ENCODE measurements around the gene FAM131B. TPM values are rescaled to one million over a fixed set of nuclear protein-coding genes. Genes with fewer than 3 reads are reported as not detected.

The FAM131B gene
- total RNA-seq, 1 experiment from 2014 or later: 0.19 TPM

DNA sequence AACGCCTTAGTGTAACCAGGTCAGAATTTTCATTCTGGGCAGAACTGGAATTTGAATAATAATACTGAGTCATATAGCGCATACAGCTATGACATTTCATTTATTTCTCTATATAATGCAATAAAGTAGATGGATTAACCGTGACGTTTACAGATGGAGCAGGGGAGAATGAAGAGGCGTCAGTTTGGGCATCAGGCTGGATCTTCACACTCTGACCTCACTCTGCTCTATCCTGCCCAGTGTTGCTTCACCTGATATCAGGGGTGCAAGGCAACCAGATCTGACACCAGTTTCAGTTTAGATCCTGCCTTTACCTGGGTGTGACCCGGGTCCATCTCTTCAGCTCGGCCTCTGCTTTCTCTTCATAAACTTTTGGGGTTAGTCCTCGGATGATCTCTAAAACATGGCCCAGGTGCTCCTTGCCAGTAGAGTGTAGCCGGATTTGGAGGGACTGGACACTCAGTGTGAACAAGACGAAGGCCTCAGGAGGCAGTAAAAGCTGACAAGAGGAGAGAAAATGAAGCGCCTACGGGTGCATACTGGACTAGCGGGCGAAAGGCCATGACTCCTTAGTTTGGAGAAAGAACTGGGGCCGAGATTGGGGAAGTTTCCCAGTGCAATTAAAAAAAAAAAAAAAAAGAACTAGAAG lies 17.2 kb upstream of the FAM131B start:
- Mint-ChIP-seq H3K9me3 (ENCODE audit: unreplicated experiment) (no peaks in the 10 kb centered on the region), H3K4me1 (ENCODE audit: insufficient read depth, unreplicated experiment) (peaks cover 37% of the 10 kb centered on the region), H3K27ac (ENCODE audit: low read depth, unreplicated experiment) (peak overlapping the region; percentile 88), H3K36me3 (ENCODE audit: insufficient read depth, unreplicated experiment) (peaks cover 22% of the 10 kb centered on the region), H3K27me3 (ENCODE audit: insufficient read depth, unreplicated experiment) (no peaks in the 10 kb centered on the region), H3K4me3 (ENCODE audit: unreplicated experiment) (peak overlapping the region; percentile 77)
- no peak for DNase-seq (ENCODE audit: unreplicated experiment)
- intact Hi-C loops (cut with micrococcal nuclease): loop anchor here (1.0 to 5.0 kb wide), 5 partner anchors 37 to 523 kb away; partner anchors contain the start of genes CASP2 and TCAF1
- TSS peak; percentile 63 for BruUV-seq (replicated peaks)
- ChIA-PET POLR2A (interaction anchor here (0.5 to 1.7 kb wide), 21 partner anchors 9 to 822 kb away, joined by 3 to 18 read pairs (median 4); partner anchors contain the start of genes CASP2 and GSTK1), CTCF (interaction anchor here (0.6 to 3.5 kb wide), 26 partner anchors 9 to 1350 kb away, joined by 3 to 31 read pairs (median 5); partner anchors contain the start of genes EPHA1 and GSTK1)
- TF ChIP-seq, protein P1, sequence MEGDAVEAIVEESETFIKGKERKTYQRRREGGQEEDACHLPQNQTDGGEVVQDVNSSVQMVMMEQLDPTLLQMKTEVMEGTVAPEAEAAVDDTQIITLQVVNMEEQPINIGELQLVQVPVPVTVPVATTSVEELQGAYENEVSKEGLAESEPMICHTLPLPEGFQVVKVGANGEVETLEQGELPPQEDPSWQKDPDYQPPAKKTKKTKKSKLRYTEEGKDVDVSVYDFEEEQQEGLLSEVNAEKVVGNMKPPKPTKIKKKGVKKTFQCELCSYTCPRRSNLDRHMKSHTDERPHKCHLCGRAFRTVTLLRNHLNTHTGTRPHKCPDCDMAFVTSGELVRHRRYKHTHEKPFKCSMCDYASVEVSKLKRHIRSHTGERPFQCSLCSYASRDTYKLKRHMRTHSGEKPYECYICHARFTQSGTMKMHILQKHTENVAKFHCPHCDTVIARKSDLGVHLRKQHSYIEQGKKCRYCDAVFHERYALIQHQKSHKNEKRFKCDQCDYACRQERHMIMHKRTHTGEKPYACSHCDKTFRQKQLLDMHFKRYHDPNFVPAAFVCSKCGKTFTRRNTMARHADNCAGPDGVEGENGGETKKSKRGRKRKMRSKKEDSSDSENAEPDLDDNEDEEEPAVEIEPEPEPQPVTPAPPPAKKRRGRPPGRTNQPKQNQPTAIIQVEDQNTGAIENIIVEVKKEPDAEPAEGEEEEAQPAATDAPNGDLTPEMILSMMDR (IDR thresholded peaks at IDR 0.05; ENCODE audit: unreplicated experiment): no peak

- no TSS peak for BruUV-seq (replicated peaks)
- Mint-ChIP-seq H3K36me3 (ENCODE audit: insufficient read depth, unreplicated experiment) (peaks cover 16% of the 10 kb centered on the region), H3K27me3 (ENCODE audit: insufficient read depth, unreplicated experiment) (no peaks in the 10 kb centered on the region), H3K4me3 (ENCODE audit: unreplicated experiment) (no peak overlapping the region), H3K4me1 (ENCODE audit: insufficient read depth, unreplicated experiment) (peaks cover 43% of the 10 kb centered on the region), H3K9me3 (ENCODE audit: unreplicated experiment) (no peaks in the 10 kb centered on the region), H3K27ac (ENCODE audit: low read depth, unreplicated experiment) (no peak overlapping the region)
- TF ChIP-seq, protein P1 (IDR thresholded peaks at IDR 0.05; ENCODE audit: unreplicated experiment): no peak
- intact Hi-C loops (cut with micrococcal nuclease): no loop called here
- no peak for DNase-seq (ENCODE audit: unreplicated experiment)
- POLR2A ChIA-PET: no interaction called here
- CTCF ChIA-PET: interaction anchor here (0.7 to 1.2 kb wide), 3 partner anchors 33 to 143 kb away, joined by 3 read pairs; no protein-coding TSS in a partner anchor
Measured at GRCh38 chr7:143376396-143376795, 13.9 kb upstream of the FAM131B start.

DNA sequence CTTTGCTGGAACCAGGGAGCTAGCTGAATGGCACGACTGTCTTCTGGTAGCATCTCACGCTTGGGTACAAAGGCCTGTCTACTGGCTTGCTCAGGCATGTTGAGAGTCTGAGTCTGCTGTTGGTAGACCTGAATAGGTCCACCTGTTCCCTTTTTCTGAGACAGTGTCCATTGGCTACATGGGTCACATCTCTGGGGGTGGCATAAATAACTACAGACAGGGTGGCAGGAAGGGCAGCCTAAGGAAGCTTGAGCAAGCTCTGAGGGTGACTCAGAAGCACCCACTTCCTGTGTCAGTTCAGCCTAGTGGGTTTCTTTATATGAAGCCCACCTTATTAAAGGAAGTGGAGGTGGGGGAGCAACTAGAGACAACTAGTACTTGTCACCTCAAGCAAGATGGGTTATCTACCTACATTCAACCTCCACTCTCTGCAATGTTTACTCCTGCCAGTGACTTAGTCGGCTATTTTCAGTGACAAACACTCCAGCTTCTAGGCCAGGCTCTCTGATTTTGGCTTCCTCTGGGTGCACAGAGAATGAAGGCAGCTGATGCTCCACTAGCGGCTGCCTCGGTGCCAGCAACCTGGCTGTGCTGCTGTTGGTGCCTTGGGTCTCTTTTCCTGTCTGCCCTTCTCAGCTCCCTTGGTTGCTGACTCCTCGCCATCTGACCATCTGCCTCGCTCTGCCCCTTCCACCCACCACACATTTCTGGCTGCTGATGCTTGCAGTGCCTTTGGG lies 13.0 kb upstream of the FAM131B start:
- ChIA-PET CTCF (interaction anchor here (0.7 to 1.5 kb wide), 6 partner anchors 30 to 144 kb away, joined by 3 to 8 read pairs (median 4); no protein-coding TSS in a partner anchor), POLR2A (interaction anchor here (1.0 kb wide), 1 partner anchor 66 kb away, joined by 3 read pairs; no protein-coding TSS in a partner anchor)
- no peaks in the 10 kb centered on the region for H3K9me3 Mint-ChIP-seq (ENCODE audit: unreplicated experiment)
- DNase-seq (ENCODE audit: unreplicated experiment): no peak
- TF ChIP-seq, protein P1 (IDR thresholded peaks at IDR 0.05; ENCODE audit: unreplicated experiment): no peak
- H3K27ac Mint-ChIP-seq (ENCODE audit: low read depth, unreplicated experiment): no peak overlapping the region
- intact Hi-C loops (cut with micrococcal nuclease): no loop called here
- peaks cover 43% of the 10 kb centered on the region for H3K4me1 Mint-ChIP-seq (ENCODE audit: insufficient read depth, unreplicated experiment)
- H3K36me3 Mint-ChIP-seq (ENCODE audit: insufficient read depth, unreplicated experiment): peaks cover 13% of the 10 kb centered on the region
- no TSS peak for BruUV-seq (replicated peaks)
- no peaks in the 10 kb centered on the region for H3K27me3 Mint-ChIP-seq (ENCODE audit: insufficient read depth, unreplicated experiment)
- no peak overlapping the region for H3K4me3 Mint-ChIP-seq (ENCODE audit: unreplicated experiment)

DNA sequence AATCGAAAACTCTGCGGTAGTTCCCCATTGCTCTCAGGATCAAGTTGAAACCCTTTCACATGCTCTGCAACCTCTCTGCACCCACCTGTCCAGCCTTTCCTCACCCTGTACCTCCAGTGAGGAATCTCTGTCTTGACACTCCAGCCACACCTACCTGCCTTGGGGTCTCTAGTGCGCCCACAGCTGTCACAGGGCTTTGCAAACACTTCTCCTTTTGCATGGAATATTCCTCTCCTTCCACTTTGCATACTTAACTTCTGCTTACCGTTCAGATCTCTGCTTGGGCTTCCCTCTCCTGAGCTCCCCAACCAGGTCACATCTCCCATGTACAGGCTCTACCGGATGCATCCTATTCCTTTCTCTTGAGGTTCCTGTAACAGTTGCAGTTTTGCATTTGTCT lies 12.0 kb upstream of the FAM131B start:
- no peaks in the 10 kb centered on the region for H3K27me3 Mint-ChIP-seq (ENCODE audit: insufficient read depth, unreplicated experiment)
- H3K9me3 Mint-ChIP-seq (ENCODE audit: unreplicated experiment): no peaks in the 10 kb centered on the region
- TF ChIP-seq, protein P1 (IDR thresholded peaks at IDR 0.05; ENCODE audit: unreplicated experiment): no peak
- BruUV-seq (replicated peaks): no TSS peak
- peaks cover 6% of the 10 kb centered on the region for H3K36me3 Mint-ChIP-seq (ENCODE audit: insufficient read depth, unreplicated experiment)
- DNase-seq (ENCODE audit: unreplicated experiment): no peak
- intact Hi-C loops (cut with micrococcal nuclease): no loop called here
- H3K4me3 Mint-ChIP-seq (ENCODE audit: unreplicated experiment): no peak overlapping the region
- H3K4me1 Mint-ChIP-seq (ENCODE audit: insufficient read depth, unreplicated experiment): peaks cover 38% of the 10 kb centered on the region
- no peak overlapping the region for H3K27ac Mint-ChIP-seq (ENCODE audit: low read depth, unreplicated experiment)
- CTCF ChIA-PET: interaction anchor here (0.7 to 1.5 kb wide), 4 partner anchors 31 to 137 kb away, joined by 3 to 8 read pairs (median 4); no protein-coding TSS in a partner anchor
- POLR2A ChIA-PET: interaction anchor here (1.0 kb wide), 1 partner anchor 66 kb away, joined by 3 read pairs; no protein-coding TSS in a partner anchor

All from MCF 10A (cell line).